H9 (cell line): ENCODE data around the gene SETDB1. TPM values are rescaled to one million over a fixed set of nuclear protein-coding genes. Genes with fewer than 3 reads are reported as not detected.
"Not testable (repeated sequence)": the region's sequence is repeated elsewhere in the genome, so short reads cannot be mapped to it uniquely, and the experiment has no call there.

ENCODE experiments used
- DNase-seq: peaks from one replicate; pipeline ENCODE4 v3.0.0-alpha.2; 2017
- H2AFZ ChIP-seq: one replicate; pipeline ENCODE4 v1.6.1; 2013; ENCODE audit warnings: mild to moderate bottlenecking, low read length, control low read depth, moderate library complexity
- H2AK5ac ChIP-seq: 2 replicates; pipeline ENCODE4 v1.6.1; 2013; ENCODE audit warnings: low read length, control low read depth, mixed read lengths; ENCODE audit not compliant: insufficient read length
- H2BK120ac ChIP-seq: one replicate; pipeline ENCODE4 v1.6.1; 2013; ENCODE audit warnings: low read depth, mild to moderate bottlenecking, low read length, control low read depth, inconsistent platforms; ENCODE audit not compliant: poor library complexity, severe bottlenecking
- H2BK12ac ChIP-seq: 2 replicates; pipeline ENCODE4 v1.6.1; 2013; ENCODE audit warnings: low read length, control low read depth, mixed read lengths, low read depth; ENCODE audit not compliant: insufficient read length
- H2BK15ac ChIP-seq: 2 replicates; pipeline ENCODE4 v1.6.1; 2013; ENCODE audit warnings: low read depth, low read length, control low read depth
- H2BK20ac ChIP-seq: one replicate; pipeline ENCODE4 v1.6.1; 2013; ENCODE audit warnings: low read depth, mild to moderate bottlenecking, low read length, control low read depth, inconsistent platforms; ENCODE audit not compliant: poor library complexity, severe bottlenecking
- H2BK5ac ChIP-seq: 2 replicates; pipeline ENCODE4 v1.6.1; 2013; ENCODE audit warnings: low read length, control low read depth, mixed read lengths; ENCODE audit not compliant: insufficient read length
- H3K14ac ChIP-seq: 2 replicates; pipeline ENCODE4 v1.6.1; 2013; ENCODE audit warnings: low read length, control low read depth; ENCODE audit not compliant: insufficient read depth
- H3K18ac ChIP-seq: 2 replicates; pipeline ENCODE4 v1.6.1; 2013; ENCODE audit warnings: low read depth, mild to moderate bottlenecking, mixed read lengths, low read length, control low read depth; ENCODE audit not compliant: insufficient read length
- H3K23ac ChIP-seq: 2 replicates; pipeline ENCODE4 v1.6.1; 2013; ENCODE audit warnings: low read length, control low read depth, mixed read lengths, low read depth; ENCODE audit not compliant: insufficient read length
- H3K23me2 ChIP-seq: 2 replicates; pipeline ENCODE4 v1.6.1; 2013; ENCODE audit warnings: low read depth, mild to moderate bottlenecking, mixed read lengths, low read length, control low read depth; ENCODE audit not compliant: insufficient read length, poor library complexity, severe bottlenecking
- H3K27ac ChIP-seq: 2 replicates; pipeline ENCODE4 v1.5.1; 2013; ENCODE audit warnings: low read length, control low read depth, mixed read lengths, low read depth; ENCODE audit not compliant: insufficient read length
- H3K27me3 ChIP-seq: 2 replicates; pipeline ENCODE4 v1.6.1; 2013; ENCODE audit warnings: low read length, control low read depth, inconsistent platforms; ENCODE audit not compliant: insufficient read depth
- H3K4ac ChIP-seq: 2 replicates; pipeline ENCODE4 v1.6.1; 2013; ENCODE audit warnings: low read depth, mild to moderate bottlenecking, control low read depth, inconsistent platforms, low read length, moderate library complexity
- H3K4me1 ChIP-seq: 2 replicates; pipeline ENCODE4 v1.6.1; 2013; ENCODE audit warnings: low read length, control low read depth, inconsistent platforms; ENCODE audit not compliant: insufficient read depth
- H3K4me2 ChIP-seq: 2 replicates; pipeline ENCODE4 v1.6.1; 2013; ENCODE audit warnings: low read length, control low read depth, mixed read lengths; ENCODE audit not compliant: insufficient read length, insufficient read depth
- H3K56ac ChIP-seq: 2 replicates; pipeline ENCODE4 v1.6.1; 2013; ENCODE audit warnings: low read depth, mild to moderate bottlenecking, mixed read lengths, low read length, control low read depth; ENCODE audit not compliant: insufficient read length
- H3K79me1 ChIP-seq: 2 replicates; pipeline ENCODE4 v1.6.1; 2013; ENCODE audit warnings: low read depth, mild to moderate bottlenecking, moderate library complexity, low read length, control low read depth, inconsistent platforms; ENCODE audit not compliant: insufficient read depth, poor library complexity, severe bottlenecking
- H3K79me2 ChIP-seq: 2 replicates; pipeline ENCODE4 v1.6.1; 2013; ENCODE audit warnings: low read length, control low read depth, inconsistent platforms; ENCODE audit not compliant: insufficient read depth
- H3K9ac ChIP-seq: 2 replicates; pipeline ENCODE4 v1.6.1; 2013; ENCODE audit warnings: low read length, control low read depth, mixed read lengths; ENCODE audit not compliant: insufficient read length; ENCODE audit errors: extremely low read depth
- H3K9me3 ChIP-seq: one replicate; pipeline ENCODE4 v1.6.1; 2013; ENCODE audit warnings: low read depth, low read length, inconsistent platforms; ENCODE audit not compliant: control insufficient read depth
- H3T11ph ChIP-seq: one replicate; pipeline ENCODE4 v1.6.1; 2013; ENCODE audit warnings: mild to moderate bottlenecking, low read length, control low read depth, inconsistent platforms
- H4K20me1 ChIP-seq: one replicate; pipeline ENCODE4 v1.6.1; 2013; ENCODE audit not compliant: control insufficient read depth, insufficient read length, insufficient read depth
- H4K5ac ChIP-seq: 2 replicates; pipeline ENCODE4 v1.6.1; 2013; ENCODE audit warnings: low read depth, mild to moderate bottlenecking, mixed read lengths, low read length, control low read depth; ENCODE audit not compliant: insufficient read length
- H4K8ac ChIP-seq: replicated peaks from 2 replicates; pipeline ENCODE4 v1.6.1; 2013; ENCODE audit warnings: low read length, control low read depth, mixed read lengths, low read depth; ENCODE audit not compliant: insufficient read length
- H4K91ac ChIP-seq: 2 replicates; pipeline ENCODE4 v1.6.1; 2013; ENCODE audit warnings: low read depth, mild to moderate bottlenecking, moderate library complexity, mixed read lengths, low read length, control low read depth; ENCODE audit not compliant: insufficient read length
- H3K27ac Mint-ChIP-seq, 3 experiments: 2 replicates in 2 of 3; 3 replicates in 1 of 3; pipeline ENCODE4 v1.8.0; 2020 to 2021; ENCODE audit warnings: mixed read lengths in 3 of 3, mild to moderate bottlenecking in 1 of 3, moderate library complexity in 1 of 3
- H3K27me3 Mint-ChIP-seq: 2 replicates; pipeline ENCODE4 v1.8.0; 2021; ENCODE audit warnings: low read depth, mild to moderate bottlenecking, moderate library complexity, mixed read lengths
- H3K36me3 Mint-ChIP-seq, 3 experiments: 2 replicates in 2 of 3; 3 replicates in 1 of 3; pipeline ENCODE4 v1.8.0; 2020 to 2021; ENCODE audit warnings: low read depth in 3 of 3, mixed read lengths in 3 of 3; ENCODE audit not compliant: insufficient read depth in 1 of 3
- H3K4me1 Mint-ChIP-seq, 2 experiments: 2 replicates each; pipeline ENCODE4 v1.8.0; 2020; ENCODE audit warnings: mixed read lengths in 2 of 2
- H3K4me3 Mint-ChIP-seq, 2 experiments: 2 replicates in 1 of 2; 3 replicates in 1 of 2; pipeline ENCODE4 v1.8.0; 2020 to 2021; ENCODE audit warnings: mild to moderate bottlenecking in 2 of 2, mixed read lengths in 2 of 2, moderate library complexity in 1 of 2
- H3K9me3 Mint-ChIP-seq, 2 experiments: 2 replicates in 1 of 2; 3 replicates in 1 of 2; pipeline ENCODE4 v1.8.0; 2020; ENCODE audit warnings: mild to moderate bottlenecking in 2 of 2, mixed read lengths in 2 of 2, moderate library complexity in 1 of 2
- WGBS: extraction: QIAGEN DNeasy Blood & Tissue Kit; methylation state at CpG from one replicate; pipeline ENCODE4 v1.1.7; 2013; ENCODE audit warnings: missing lambda C conversion rate, low lambda C conversion rate, mixed read lengths; ENCODE audit not compliant: insufficient read length; ENCODE audit errors: extremely low coverage; 5-methylcytosine and 5-hydroxymethylcytosine counted together
- total RNA-seq: library from RNA; stranded (reverse); gene quantifications from 2 replicates; pipeline ENCODE4 v1.2.1, GENCODE V29; 2021
- TF ChIP-seq, protein P1 (sequence below): fragments of 200-600 bp; sonication (generic); conservative IDR thresholded peaks from 3 replicates; pipeline ENCODE4 v1.8.0; 2021; ENCODE audit warnings: antibody characterized with exemption, mild to moderate bottlenecking

SETDB1 gene
- total RNA-seq, 1 experiment from 2014 or later: 62.1 TPM

DNA sequence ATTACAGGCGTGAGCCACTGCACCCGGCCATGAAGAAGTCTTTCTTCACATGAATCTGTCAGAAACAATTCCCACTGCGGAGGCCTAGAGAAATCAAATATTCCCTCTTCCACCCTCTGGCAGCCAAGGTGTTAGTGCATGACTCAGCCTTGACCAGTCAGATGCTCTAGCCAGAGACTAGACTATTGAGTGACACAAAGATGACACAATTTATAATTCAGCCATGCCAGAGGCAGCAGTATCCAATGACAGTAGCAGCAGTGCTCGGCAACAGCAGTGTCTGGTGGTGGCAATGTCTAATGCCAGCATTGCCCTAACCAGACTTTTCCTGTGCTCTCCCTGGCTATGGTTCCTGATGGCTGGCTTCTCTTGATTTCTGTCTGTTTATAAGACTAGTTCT is 30.5 kb upstream of the SETDB1 start:
- Histone ChIP-seq H3K23ac (no peak overlapping the region), H3K79me2 (no peaks in the 10 kb centered on the region), H3K27me3 (no peaks in the 10 kb centered on the region), H2BK15ac (no peak overlapping the region), H3T11ph (no peak overlapping the region), H3K9me3 (no peaks in the 10 kb centered on the region), H2AFZ (no peak overlapping the region), H3K18ac (no peak overlapping the region), H4K5ac (no peak overlapping the region), H2BK12ac (no peak overlapping the region), H4K8ac (no peak overlapping the region), H4K91ac (no peak overlapping the region), H4K20me1 (no peaks in the 10 kb centered on the region), H2BK5ac (no peak overlapping the region), H3K4me2 (no peak overlapping the region), H3K14ac (no peak overlapping the region), H3K79me1 (no peaks in the 10 kb centered on the region), H2BK20ac (no peak overlapping the region), H3K23me2 (no peaks in the 10 kb centered on the region), H3K9ac (no peak overlapping the region), H2AK5ac (no peak overlapping the region), H2BK120ac (no peak overlapping the region), H3K4ac (no peak overlapping the region), H3K56ac (no peak overlapping the region), H3K27ac (no peak overlapping the region), H3K4me1 (no peaks in the 10 kb centered on the region)
- no peaks in the 10 kb centered on the region; a peak in 1 of 7 replicates for H3K36me3 Mint-ChIP-seq
- TF ChIP-seq, protein P1, sequence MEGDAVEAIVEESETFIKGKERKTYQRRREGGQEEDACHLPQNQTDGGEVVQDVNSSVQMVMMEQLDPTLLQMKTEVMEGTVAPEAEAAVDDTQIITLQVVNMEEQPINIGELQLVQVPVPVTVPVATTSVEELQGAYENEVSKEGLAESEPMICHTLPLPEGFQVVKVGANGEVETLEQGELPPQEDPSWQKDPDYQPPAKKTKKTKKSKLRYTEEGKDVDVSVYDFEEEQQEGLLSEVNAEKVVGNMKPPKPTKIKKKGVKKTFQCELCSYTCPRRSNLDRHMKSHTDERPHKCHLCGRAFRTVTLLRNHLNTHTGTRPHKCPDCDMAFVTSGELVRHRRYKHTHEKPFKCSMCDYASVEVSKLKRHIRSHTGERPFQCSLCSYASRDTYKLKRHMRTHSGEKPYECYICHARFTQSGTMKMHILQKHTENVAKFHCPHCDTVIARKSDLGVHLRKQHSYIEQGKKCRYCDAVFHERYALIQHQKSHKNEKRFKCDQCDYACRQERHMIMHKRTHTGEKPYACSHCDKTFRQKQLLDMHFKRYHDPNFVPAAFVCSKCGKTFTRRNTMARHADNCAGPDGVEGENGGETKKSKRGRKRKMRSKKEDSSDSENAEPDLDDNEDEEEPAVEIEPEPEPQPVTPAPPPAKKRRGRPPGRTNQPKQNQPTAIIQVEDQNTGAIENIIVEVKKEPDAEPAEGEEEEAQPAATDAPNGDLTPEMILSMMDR: no peak
- peaks cover 2 to 3% of the 10 kb centered on the region in 2 experiments; a peak in 3 of 5 replicates for H3K9me3 Mint-ChIP-seq
- H3K4me3 Mint-ChIP-seq: no peak overlapping the region
- no peaks in the 10 kb centered on the region for H3K4me1 Mint-ChIP-seq
- no peak for DNase-seq
- no peak overlapping the region for H3K27ac Mint-ChIP-seq
- H3K27me3 Mint-ChIP-seq: peaks cover 4% of the 10 kb centered on the region
- WGBS: no CpG with 5 or more reads among the region's 4 CpGs

DNA sequence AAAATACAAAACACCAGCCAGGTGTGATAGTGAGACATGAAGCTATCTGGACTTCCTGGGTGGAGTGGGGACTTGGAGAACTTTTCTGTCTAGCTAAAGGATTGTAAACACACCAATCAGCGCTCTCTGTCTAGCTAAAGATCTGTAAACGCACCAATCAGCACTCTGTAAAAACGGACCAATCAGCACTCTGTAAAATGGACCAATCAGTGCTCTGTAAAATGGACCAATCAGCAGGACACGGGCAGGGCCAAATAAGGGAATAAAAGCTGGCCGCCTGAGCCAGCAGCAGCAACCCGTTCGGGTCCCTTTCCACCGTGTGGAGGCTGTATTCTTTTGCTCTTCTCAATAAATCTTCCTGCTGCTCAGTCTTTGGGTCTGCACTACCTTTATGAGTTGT is 26.4 kb upstream of the SETDB1 start:
- H3T11ph ChIP-seq, H3K9me3 ChIP-seq, H3K79me1 ChIP-seq, H3K79me2 ChIP-seq, H4K91ac ChIP-seq, H3K18ac ChIP-seq, H3K4me1 ChIP-seq, H3K27ac ChIP-seq, H4K20me1 ChIP-seq, H3K27ac Mint-ChIP-seq, H2BK15ac ChIP-seq, DNase-seq, H3K9ac ChIP-seq, H4K8ac ChIP-seq, H3K27me3 ChIP-seq, H3K23ac ChIP-seq, H3K36me3 Mint-ChIP-seq, H2BK5ac ChIP-seq, H2AFZ ChIP-seq, H2BK12ac ChIP-seq, H3K4me3 Mint-ChIP-seq, H3K9me3 Mint-ChIP-seq, H3K56ac ChIP-seq, H2AK5ac ChIP-seq, H2BK20ac ChIP-seq, H3K4me1 Mint-ChIP-seq, H3K14ac ChIP-seq, H2BK120ac ChIP-seq, H3K27me3 Mint-ChIP-seq, H3K4me2 ChIP-seq, H3K4ac ChIP-seq, H4K5ac ChIP-seq, H3K23me2 ChIP-seq: not testable (repeated sequence)
- no CpG with 5 or more reads among the region's 8 CpGs for WGBS
